ENCODE data around the gene COL5A1. TPM values are rescaled to one million over a fixed set of nuclear protein-coding genes. Genes with fewer than 3 reads are reported as not detected.
"Not testable (repeated sequence)": the region's sequence is repeated elsewhere in the genome, so short reads cannot be mapped to it uniquely, and the experiment has no call there.

The COL5A1 gene
- polyA plus RNA-seq, 3 donors = 81.2 to 128 (median 113) TPM

DNA sequence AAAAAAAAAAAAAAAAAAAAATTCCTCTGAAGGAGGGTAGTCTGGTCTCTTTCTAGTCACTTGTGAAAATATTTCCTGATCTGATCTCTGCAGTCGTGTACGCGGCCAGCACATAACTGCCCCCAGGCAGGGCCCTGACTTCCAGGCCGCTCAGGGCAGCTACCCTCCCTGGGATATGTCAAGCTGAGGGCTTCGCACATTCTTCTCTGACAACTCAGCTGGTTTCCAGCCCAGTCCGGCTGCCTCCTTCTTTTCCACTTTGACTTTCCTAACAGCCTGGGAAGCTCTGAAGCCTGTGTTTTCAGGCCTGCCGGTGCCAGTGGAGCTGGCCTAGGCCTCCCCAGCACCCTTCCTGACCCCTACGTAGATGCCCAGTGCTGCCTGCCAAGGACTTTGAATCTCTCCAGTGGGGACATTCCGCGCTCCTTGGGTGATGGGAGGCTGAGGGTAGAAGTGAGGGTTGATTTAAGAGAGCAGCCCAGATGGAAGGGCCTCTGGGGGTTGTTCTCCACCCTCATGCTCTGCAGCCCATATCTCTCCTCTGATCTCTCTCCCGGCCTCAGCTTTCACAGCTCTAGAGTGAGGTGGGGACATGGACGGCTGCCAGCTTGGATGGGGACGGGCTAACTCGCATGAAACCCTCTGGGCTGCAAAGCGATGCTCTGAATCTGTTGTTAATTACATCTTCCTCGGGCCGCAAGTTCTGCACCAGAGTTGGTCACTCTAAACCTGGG is 20.7 kb downstream of the COL5A1 start:
- DNase-seq (ENCODE audit: extremely low read depth in 1 of 11, low read depth in 9 of 11, low spot score in 4 of 11) = no peak

DNA sequence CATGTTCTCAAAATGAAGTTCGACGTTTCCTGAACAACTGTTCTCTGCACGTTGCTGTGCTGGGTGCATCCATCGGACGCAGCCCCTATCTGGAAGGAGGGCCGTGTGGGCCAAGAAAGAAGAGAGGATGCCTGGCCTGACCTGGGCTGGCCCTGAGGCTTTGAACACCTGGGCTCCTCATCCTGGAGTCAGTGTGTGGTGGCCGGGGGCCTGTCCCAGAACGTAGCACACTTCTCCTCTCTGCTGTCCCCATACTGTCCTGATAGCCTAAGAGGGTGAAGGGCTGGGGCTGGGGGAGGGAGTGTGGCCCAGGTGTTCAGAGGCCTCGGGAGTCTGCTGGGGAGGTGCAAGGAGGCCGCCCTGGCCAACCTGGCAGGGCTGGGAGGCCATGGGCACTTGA is 21.5 kb downstream of the COL5A1 start:
- no peak for DNase-seq (ENCODE audit: extremely low read depth in 1 of 11, low read depth in 9 of 11, low spot score in 4 of 11)

DNA sequence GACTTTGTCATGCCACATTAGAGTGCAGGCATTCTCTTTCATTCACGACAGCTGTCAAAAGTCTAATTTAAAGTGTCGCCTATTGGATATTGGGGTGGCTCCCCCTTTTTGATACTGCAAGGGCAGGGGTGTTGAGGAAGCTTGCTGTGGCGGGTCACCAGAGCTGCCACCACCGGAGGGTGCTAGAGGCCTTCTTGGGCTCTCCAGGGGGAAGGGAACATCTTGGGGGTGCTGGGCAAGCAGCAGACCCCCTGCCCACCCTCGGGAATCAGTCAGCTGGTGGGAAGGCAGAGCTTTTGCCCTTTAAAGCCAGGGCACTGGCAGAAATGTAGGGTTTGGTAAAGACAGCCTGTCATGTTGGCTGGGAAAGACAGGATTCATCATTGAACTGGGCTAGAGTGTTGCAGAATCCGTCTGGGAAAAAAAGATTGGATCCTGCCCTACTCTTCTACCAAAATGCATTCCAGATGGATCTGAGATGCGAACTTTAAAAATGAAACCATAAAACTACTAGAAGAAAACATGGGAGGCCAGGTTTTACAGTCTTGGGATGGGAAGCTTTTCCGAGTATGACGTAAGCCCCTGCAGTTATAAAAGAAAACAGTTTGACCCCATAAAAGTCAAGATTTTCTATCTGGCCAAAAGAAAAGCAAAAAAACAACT is 22.3 kb downstream of the COL5A1 start:
- DNase-seq (ENCODE audit: extremely low read depth in 1 of 11, low read depth in 9 of 11, low spot score in 4 of 11) = no peak

GRCh38 chr9:134664446-134664845 is 22.8 kb downstream of the COL5A1 start:
- DNase-seq (ENCODE audit: extremely low read depth in 1 of 11, low read depth in 9 of 11, low spot score in 4 of 11) = no peak

DNA sequence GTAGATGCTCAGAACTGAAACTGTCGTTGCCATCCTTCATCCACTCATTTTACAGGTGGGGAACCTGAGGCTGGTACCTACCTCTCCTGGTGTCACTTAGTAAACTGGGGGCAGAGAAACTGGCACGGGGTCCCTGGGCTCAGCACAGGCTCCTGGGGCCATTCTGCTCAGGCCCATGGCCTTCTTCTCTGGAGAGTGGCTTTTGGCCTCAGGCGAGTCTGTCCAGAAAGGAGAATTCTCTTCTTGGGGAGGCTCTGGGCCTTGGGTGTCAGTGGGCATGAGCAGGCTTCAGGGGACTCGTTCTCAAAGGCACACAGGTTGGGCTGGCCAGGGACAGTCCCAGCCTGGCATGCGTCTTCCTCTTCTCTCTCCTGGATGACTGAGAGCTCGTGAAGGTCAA is 24.6 kb downstream of the COL5A1 start:
- no peak for DNase-seq (ENCODE audit: extremely low read depth in 1 of 11, low read depth in 9 of 11, low spot score in 4 of 11)

GRCh38 chr9:134666831-134667230 is 25.2 kb downstream of the COL5A1 start:
- DNase-seq (ENCODE audit: extremely low read depth in 1 of 11, low read depth in 9 of 11, low spot score in 4 of 11) = no peak

GRCh38 chr9:134668977-134669376 is 27.4 kb downstream of the COL5A1 start:
- not testable (repeated sequence) for DNase-seq (ENCODE audit: extremely low read depth in 1 of 11, low read depth in 9 of 11, low spot score in 4 of 11)

GRCh38 chr9:134669399-134669955 is 27.9 kb downstream of the COL5A1 start:
- DNase-seq (ENCODE audit: extremely low read depth in 1 of 11, low read depth in 9 of 11, low spot score in 4 of 11) = no peak

DNA sequence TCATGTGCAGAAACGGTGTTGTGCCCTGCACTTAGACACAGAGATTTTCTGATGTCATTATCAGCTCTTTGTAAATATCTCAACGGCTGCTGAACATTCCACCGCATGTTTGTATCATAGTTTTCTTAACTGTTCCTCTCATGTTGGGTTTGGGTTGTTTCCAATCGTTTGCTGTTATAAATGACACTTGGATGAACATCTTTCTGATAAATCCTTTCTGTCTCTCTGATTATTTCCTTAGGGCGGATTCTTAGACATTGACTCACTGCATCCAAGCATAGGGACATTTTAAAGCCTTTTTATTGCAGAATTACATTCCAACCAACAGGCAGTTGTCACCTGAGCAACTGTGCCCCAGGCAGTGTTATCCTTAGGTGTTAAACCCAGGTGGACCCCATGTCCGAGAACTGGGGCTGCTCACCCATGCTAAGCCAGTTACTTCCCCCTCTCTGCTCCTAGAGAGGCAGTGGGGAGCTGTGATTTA is 28.5 kb downstream of the COL5A1 start:
- no peak for DNase-seq (ENCODE audit: extremely low read depth in 1 of 11, low read depth in 9 of 11, low spot score in 4 of 11)

DNA sequence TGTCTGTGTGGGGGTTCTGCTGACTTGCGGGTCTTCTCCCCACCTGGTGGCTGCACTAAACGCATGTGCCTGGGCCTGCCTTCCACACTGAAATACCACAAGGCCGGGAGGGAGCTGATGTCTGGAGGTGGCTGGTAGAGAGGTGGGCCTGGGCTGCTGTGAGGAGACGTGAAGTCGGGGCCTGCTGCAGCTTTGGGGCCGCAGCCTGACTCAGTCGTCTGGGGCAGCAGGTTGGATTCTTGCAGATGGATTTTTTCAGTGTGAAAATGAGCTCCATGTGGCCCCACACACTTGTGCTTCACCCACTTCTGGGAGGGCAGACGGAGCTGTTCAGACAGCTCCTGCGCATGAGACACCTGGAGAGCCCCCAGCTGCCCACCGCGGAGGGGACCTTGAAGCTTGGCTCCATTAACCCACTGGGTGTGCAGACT is 29.3 kb downstream of the COL5A1 start:
- DNase-seq (ENCODE audit: extremely low read depth in 1 of 11, low read depth in 9 of 11, low spot score in 4 of 11) = no peak

DNA sequence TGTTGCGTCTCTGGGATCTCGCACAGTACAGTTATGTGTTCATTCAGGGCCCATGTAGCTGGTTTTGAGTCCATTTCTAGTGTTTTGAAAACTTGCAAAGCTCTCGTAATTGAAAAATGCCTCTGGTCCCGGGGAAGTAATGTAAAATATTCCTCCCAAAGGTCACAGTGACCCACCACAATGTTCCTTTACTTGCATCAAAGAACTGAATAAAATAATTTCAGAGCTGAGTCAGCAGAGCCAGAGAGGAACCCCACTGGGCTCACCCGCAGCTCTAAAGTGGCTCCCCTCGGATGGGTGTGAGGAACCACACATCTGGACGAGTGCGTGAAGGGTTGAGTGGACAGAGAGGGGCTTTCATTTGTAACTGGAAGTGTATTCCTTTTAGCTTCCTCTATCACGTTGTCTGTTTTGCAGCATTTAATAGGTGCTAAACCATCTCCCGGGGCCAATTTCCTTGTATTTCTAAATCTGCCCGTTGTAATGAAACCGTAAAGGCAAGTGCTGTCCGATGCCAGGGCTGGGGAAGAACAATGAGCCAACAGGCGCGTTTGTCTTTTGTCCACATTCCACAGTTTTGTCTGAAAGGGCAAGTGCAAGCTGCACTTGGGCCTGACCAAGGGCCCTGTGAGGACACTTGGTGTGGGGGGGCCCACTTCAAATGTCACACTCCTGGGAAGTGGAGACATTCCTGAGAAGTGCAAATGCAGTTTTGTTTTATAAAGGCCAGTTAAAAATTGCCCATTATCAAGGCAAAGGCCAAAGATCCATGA is 29.9 kb downstream of the COL5A1 start:
- DNase-seq (ENCODE audit: extremely low read depth in 1 of 11, low read depth in 9 of 11, low spot score in 4 of 11) = no peak

- no peak for DNase-seq (ENCODE audit: extremely low read depth in 1 of 11, low read depth in 9 of 11, low spot score in 4 of 11)
Measured at GRCh38 chr9:134676361-134676760, 34.8 kb downstream of the COL5A1 start.

GRCh38 chr9:134676886-134677285 is 35.3 kb downstream of the COL5A1 start:
- no peak for DNase-seq (ENCODE audit: extremely low read depth in 1 of 11, low read depth in 9 of 11, low spot score in 4 of 11)

DNA sequence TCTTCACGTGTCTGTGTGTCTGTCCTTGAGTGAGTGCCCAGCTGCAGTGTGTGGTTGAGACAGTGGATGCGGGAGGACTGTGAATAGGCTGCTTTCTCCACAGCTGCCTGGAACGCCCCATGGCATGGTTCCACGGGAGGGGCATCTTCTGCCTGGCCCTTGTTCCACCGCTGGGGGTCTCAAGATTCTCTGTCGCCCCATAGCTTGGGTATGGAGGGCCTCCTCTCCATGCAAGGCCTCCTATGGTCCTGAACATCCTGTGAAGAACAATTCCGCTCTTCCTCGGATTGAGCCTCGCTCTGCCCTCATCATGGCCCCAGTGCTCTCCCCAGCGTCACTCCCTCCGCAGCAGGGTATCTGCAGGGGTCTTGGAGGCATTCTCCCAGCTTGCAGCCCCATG is 36.1 kb downstream of the COL5A1 start:
- DNase-seq (ENCODE audit: extremely low read depth in 1 of 11, low read depth in 9 of 11, low spot score in 4 of 11) = no peak

GRCh38 chr9:134678206-134678605 is 36.6 kb downstream of the COL5A1 start:
- DNase-seq (ENCODE audit: extremely low read depth in 1 of 11, low read depth in 9 of 11, low spot score in 4 of 11) = no peak

GRCh38 chr9:134678666-134679443 is 37.3 kb downstream of the COL5A1 start:
- DNase-seq (ENCODE audit: extremely low read depth in 1 of 11, low read depth in 9 of 11, low spot score in 4 of 11) = no peak

GRCh38 chr9:134679616-134680392 is 38.2 kb downstream of the COL5A1 start:
- DNase-seq (ENCODE audit: extremely low read depth in 1 of 11, low read depth in 9 of 11, low spot score in 4 of 11) = no peak

DNA sequence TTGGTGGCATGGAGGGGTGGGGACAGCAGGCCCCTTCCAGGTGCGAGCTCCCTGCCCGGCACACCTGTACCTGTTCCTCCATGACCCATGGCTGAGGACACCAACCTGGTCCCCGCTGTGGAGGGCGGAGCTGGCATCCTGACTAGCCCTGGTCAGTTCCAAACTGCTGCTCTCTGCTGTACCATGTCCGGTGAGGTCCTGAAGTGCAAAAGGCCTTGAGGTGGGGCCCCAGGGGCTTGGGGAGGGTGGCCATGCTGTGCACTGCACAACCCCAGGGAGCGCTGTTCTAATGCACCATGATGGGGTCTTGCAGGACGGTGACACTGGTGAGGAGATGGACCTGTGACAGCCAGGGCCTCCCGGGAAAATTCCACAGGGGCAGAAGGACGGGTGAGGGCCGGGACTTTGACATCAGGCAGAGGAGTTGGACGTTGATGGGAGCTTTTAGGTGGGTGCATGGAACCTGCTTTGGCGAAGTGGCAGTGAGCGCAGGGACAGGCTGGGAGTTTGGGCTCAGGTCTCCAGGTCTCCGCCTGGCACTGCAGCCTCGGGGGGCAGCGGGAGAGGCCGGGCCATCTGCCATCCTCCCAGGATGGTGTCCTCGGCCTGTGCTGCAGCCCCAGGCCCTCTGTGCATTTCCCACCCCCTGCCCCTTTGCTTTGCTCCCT is 38.9 kb downstream of the COL5A1 start:
- no peak for DNase-seq (ENCODE audit: extremely low read depth in 1 of 11, low read depth in 9 of 11, low spot score in 4 of 11)
